ENCODE measurements around the gene ACR. TPM values are rescaled to one million over a fixed set of nuclear protein-coding genes. Genes with fewer than 3 reads are reported as not detected.

Gene ACR
- total and polyA plus RNA-seq, 2 of the 4 experiments (the other 2 are of a cell fraction) = not detected

DNA sequence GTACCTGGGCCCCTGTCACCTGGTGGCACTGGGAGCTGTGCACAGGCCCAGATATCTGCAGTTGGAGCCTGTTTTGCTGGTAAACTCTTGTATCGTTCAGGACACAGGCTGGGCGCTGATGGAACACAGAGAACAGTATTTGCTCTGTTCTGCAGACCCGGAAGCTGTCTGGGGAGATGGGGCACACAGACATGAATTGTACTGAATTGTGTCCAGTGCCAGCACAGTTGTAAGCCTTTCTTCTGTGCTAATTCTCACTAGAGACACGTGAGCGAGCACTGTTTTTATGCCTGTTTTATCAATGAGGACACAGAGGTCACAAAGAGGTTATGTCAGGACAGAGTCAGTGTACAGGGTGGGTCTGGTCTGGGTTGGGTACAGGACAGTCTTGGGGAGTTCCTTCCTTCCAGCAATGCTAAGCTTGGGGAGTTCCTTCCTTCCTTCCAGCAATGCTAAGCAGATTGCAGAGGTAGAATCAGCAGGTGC lies 24.4 kb upstream of the ACR start:
- in situ Hi-C loops (cut with MboI; ENCODE audit: low sequenced_read_pairs) = no loop called here
- no peak overlapping the region for H3K27ac ChIP-seq (ENCODE audit: insufficient read depth, low read length)
- POLR2A ChIA-PET (ENCODE audit: unreplicated experiment) = no interaction called here
- H2AFZ ChIP-seq (replicated peaks; ENCODE audit: low read length, poor library complexity) = no peak overlapping the region
- no peak overlapping the region for H4K91ac ChIP-seq (ENCODE audit: insufficient read depth, low read depth, low read length)
- H3K4me3 ChIP-seq (ENCODE audit: insufficient read depth, low read depth, low read length) = no peak overlapping the region
- peaks cover 8% of the 10 kb centered on the region for H3K9me1 ChIP-seq (ENCODE audit: insufficient read depth, low read length)
- CTCF ChIA-PET = no interaction called here
- H2BK120ac ChIP-seq (ENCODE audit: low read depth, low read length) = no peak overlapping the region
- no peak overlapping the region for H4K8ac ChIP-seq (ENCODE audit: low read depth in 2 of 2, low read length in 2 of 2)
- H4K5ac ChIP-seq (ENCODE audit: low read depth, low read length) = no peak overlapping the region
- no peaks in the 10 kb centered on the region for H3K9me3 ChIP-seq (ENCODE audit: control insufficient read depth, insufficient read depth, low read length)
- H3K14ac ChIP-seq (replicated peaks; ENCODE audit: low read depth, low read length) = no peak overlapping the region
- DNase-seq (no peak), ATAC-seq (ENCODE audit: low read depth) (no peak)
- H3K18ac ChIP-seq (ENCODE audit: low read depth, low read length) = no peak overlapping the region
- no peak overlapping the region for H2BK5ac ChIP-seq (ENCODE audit: low read depth, low read length, poor library complexity, severe bottlenecking)
- H3K27me3 ChIP-seq (ENCODE audit: control insufficient read depth, insufficient read depth, low read length) = no peaks in the 10 kb centered on the region
- H2BK15ac ChIP-seq (ENCODE audit: low read depth, low read length) = no peak overlapping the region
- intact Hi-C loops (cut with micrococcal nuclease) = no loop called here
- H3K4me1 ChIP-seq (ENCODE audit: control insufficient read depth, insufficient read depth, low read length) = no peaks in the 10 kb centered on the region
- H3K56ac ChIP-seq (ENCODE audit: extremely low read depth, insufficient read depth, low read length) = no peak overlapping the region
- dilution Hi-C loops (cut with HindIII; ENCODE audit: low sequenced_read_pairs, unreplicated experiment) = no loop called here
- H2BK20ac ChIP-seq (ENCODE audit: low read depth, low read length) = no peak overlapping the region
- no peak overlapping the region for H3K4me2 ChIP-seq (ENCODE audit: low read depth, low read length)
- WGBS, 2 experiments (ENCODE audit: extremely low coverage in 2 of 2, insufficient read length in 1 of 2) = 71% methylated on average over 3 of the region's 5 CpGs; no CpG with 5 or more reads in 1 of the 2 experiments
- H3K23ac ChIP-seq (ENCODE audit: low read depth, low read length) = no peak overlapping the region
- no peaks in the 10 kb centered on the region for H4K20me1 ChIP-seq (ENCODE audit: insufficient read depth, low read length)
- no peaks in the 10 kb centered on the region for H3K36me3 ChIP-seq (ENCODE audit: control insufficient read depth, insufficient read depth, low read length)
- peak overlapping the region; percentile 15 for H2AK9ac ChIP-seq (replicated peaks; ENCODE audit: low read depth, low read length, poor library complexity)
- no peak overlapping the region for H3K9ac ChIP-seq (ENCODE audit: low read depth, low read length)
- H3K79me1 ChIP-seq (ENCODE audit: low read depth in 1 of 2, low read length in 2 of 2) = no peaks in the 10 kb centered on the region
- H3K4ac ChIP-seq (ENCODE audit: low read depth, low read length) = no peak overlapping the region
- no TSS peak for BruUV-seq (replicated peaks)
- H2AK5ac ChIP-seq (ENCODE audit: low read depth, low read length) = no peak overlapping the region
- TF ChIP-seq, protein P1, sequence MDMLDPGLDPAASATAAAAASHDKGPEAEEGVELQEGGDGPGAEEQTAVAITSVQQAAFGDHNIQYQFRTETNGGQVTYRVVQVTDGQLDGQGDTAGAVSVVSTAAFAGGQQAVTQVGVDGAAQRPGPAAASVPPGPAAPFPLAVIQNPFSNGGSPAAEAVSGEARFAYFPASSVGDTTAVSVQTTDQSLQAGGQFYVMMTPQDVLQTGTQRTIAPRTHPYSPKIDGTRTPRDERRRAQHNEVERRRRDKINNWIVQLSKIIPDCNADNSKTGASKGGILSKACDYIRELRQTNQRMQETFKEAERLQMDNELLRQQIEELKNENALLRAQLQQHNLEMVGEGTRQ (IDR thresholded peaks at IDR 0.05; ENCODE audit: low read depth, low read length) = no peak
- TF ChIP-seq MXI1 (IDR thresholded peaks at IDR 0.05; ENCODE audit: borderline replicate concordance, low read depth, low read length) (no peak), MAFK (IDR thresholded peaks at IDR 0.05; ENCODE audit: low read depth, low read length) (no peak), CHD1 (IDR thresholded peaks at IDR 0.05; ENCODE audit: low read depth, low read length) (no peak), SMC3 (IDR thresholded peaks at IDR 0.05; ENCODE audit: low read depth, low read length) (no peak), CEBPB (IDR thresholded peaks at IDR 0.05; ENCODE audit: low read depth, low read length) (no peak)

Measured in IMR-90 (cell line).